ENCODE measurements around the gene MNAT1.

DNA sequence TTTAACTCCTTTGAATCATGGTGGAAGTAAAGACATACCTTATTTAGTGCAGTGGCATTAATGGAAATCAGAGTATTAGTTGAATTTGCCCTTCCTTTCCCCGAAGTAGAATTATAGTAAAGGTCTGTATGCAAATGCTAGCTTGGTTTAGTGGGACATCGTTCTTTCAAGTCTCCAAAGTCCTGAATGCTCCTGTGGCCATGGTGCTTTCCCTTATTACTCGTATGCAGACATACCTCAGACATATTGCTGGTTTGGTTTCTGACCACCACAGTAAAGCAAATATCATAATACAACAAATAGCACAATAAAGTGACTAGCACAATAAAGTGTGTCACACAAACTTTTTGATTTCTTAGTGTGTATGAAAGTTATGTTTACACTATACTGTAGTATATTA lies 52.3 kb downstream of the MNAT1 start:
- TF ChIP-seq, protein P1, sequence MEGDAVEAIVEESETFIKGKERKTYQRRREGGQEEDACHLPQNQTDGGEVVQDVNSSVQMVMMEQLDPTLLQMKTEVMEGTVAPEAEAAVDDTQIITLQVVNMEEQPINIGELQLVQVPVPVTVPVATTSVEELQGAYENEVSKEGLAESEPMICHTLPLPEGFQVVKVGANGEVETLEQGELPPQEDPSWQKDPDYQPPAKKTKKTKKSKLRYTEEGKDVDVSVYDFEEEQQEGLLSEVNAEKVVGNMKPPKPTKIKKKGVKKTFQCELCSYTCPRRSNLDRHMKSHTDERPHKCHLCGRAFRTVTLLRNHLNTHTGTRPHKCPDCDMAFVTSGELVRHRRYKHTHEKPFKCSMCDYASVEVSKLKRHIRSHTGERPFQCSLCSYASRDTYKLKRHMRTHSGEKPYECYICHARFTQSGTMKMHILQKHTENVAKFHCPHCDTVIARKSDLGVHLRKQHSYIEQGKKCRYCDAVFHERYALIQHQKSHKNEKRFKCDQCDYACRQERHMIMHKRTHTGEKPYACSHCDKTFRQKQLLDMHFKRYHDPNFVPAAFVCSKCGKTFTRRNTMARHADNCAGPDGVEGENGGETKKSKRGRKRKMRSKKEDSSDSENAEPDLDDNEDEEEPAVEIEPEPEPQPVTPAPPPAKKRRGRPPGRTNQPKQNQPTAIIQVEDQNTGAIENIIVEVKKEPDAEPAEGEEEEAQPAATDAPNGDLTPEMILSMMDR (IDR thresholded peaks at IDR 0.05), result no peak
- no peak for TF ChIP-seq POLR2A (IDR thresholded peaks at IDR 0.05)
